ENCODE data around the gene SDK2.

DNA sequence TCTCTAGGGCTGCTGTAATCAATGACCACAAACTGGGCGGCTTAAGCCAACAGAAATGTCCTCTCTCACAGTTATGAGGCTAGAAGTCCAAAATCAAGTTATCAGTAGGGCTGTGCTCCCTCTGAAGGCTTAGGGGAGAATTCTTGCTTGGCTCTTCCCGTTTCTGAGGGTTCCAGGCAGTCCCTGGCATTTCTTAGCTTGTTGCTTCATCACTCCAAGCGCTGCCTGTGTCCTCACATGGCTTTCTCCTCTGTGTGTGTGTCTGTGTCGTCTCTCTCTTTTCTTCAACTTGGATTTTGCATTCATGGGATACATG, 318.8 kb downstream of the SDK2 start:
- TF ChIP-seq, protein P1, sequence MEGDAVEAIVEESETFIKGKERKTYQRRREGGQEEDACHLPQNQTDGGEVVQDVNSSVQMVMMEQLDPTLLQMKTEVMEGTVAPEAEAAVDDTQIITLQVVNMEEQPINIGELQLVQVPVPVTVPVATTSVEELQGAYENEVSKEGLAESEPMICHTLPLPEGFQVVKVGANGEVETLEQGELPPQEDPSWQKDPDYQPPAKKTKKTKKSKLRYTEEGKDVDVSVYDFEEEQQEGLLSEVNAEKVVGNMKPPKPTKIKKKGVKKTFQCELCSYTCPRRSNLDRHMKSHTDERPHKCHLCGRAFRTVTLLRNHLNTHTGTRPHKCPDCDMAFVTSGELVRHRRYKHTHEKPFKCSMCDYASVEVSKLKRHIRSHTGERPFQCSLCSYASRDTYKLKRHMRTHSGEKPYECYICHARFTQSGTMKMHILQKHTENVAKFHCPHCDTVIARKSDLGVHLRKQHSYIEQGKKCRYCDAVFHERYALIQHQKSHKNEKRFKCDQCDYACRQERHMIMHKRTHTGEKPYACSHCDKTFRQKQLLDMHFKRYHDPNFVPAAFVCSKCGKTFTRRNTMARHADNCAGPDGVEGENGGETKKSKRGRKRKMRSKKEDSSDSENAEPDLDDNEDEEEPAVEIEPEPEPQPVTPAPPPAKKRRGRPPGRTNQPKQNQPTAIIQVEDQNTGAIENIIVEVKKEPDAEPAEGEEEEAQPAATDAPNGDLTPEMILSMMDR (IDR thresholded peaks at IDR 0.05): no peak
- TF ChIP-seq POLR2A (IDR thresholded peaks at IDR 0.05): no peak

Measured in Peyer's patch (tissue), 4 donors.